Activated B cell treated with CpG ODN at 0.5 μM for 24 hours (primary cell): Measurements from ENCODE around the gene RPS6KA5. TPM values are rescaled to one million over a fixed set of nuclear protein-coding genes. Genes with fewer than 3 reads are reported as not detected.
"Not testable (repeated sequence)": the region's sequence is repeated elsewhere in the genome, so short reads cannot be mapped to it uniquely, and the experiment has no call there.

Experiments used
- ATAC-seq: fragments of 200-7000 bp; cut with Tn5 transposase; one replicate; pipeline ENCODE4 v1.10.0; 2021; ENCODE audit warnings: low read depth, mild to moderate bottlenecking, moderate library complexity
- CTCF ChIA-PET: fragments of 350-600 bp; sonication (Branson Sonifier 250); formaldehyde crosslinking; loops from one replicate; lab custom pipeline; 2021; ENCODE audit warnings: antibody characterized with exemption; lab: Charles Lee
- POLR2A ChIA-PET: fragments of 350-600 bp; sonication (Branson Sonifier 250); formaldehyde crosslinking; loops from one replicate; lab custom pipeline; 2021; ENCODE audit warnings: antibody characterized with exemption; lab: Charles Lee
- DNase-seq: peaks from one replicate; pipeline ENCODE4 v3.0.0; 2022
- H3K27ac Mint-ChIP-seq: one replicate; pipeline ENCODE4 v1.8.0; 2020; ENCODE audit warnings: mixed read lengths
- H3K27me3 Mint-ChIP-seq: one replicate; pipeline ENCODE4 v1.8.0; 2021; ENCODE audit warnings: mixed read lengths
- H3K36me3 Mint-ChIP-seq: one replicate; pipeline ENCODE4 v1.8.0; 2021; ENCODE audit warnings: low read depth, mixed read lengths
- H3K4me1 Mint-ChIP-seq: one replicate; pipeline ENCODE4 v1.8.0; 2021; ENCODE audit warnings: mixed read lengths
- H3K4me3 Mint-ChIP-seq: one replicate; pipeline ENCODE4 v1.8.0; 2020; ENCODE audit warnings: mild to moderate bottlenecking, mixed read lengths
- H3K9me3 Mint-ChIP-seq: one replicate; pipeline ENCODE4 v1.8.0; 2020; ENCODE audit warnings: mixed read lengths
- CTCF ChIP-seq: fragments of 200-600 bp; IDR thresholded peaks from one replicate; pipeline ENCODE4 v1.8.0; 2022; ENCODE audit warnings: antibody characterized with exemption, mild to moderate bottlenecking
- intact Hi-C: fragments of 100-400 bp; cut with micrococcal nuclease; formaldehyde crosslinking; loops from one replicate; pipeline ENCODE4 v1.15.1; 2024
- total RNA-seq: library from RNA; stranded (reverse); gene quantifications from 2 replicates; pipeline ENCODE4 v1.2.3, GENCODE V29; 2022

Gene RPS6KA5
- total RNA-seq, 1 donor from 2014 or later = 16.3 TPM

GRCh38 chr14:90866833-90867232 lies 193.6 kb downstream of the RPS6KA5 start:
- TF ChIP-seq CTCF = no peak
- no peak overlapping the region for H3K27ac Mint-ChIP-seq
- H3K36me3 Mint-ChIP-seq = peaks cover 21% of the 10 kb centered on the region
- no peak for DNase-seq
- no peaks in the 10 kb centered on the region for H3K4me1 Mint-ChIP-seq
- POLR2A ChIA-PET = no interaction called here
- no peak for ATAC-seq
- H3K27me3 Mint-ChIP-seq = no peaks in the 10 kb centered on the region
- intact Hi-C loops = no loop called here
- no peak overlapping the region for H3K4me3 Mint-ChIP-seq
- CTCF ChIA-PET = no interaction called here
- H3K9me3 Mint-ChIP-seq = no peaks in the 10 kb centered on the region

GRCh38 chr14:90864741-90865140 lies 195.7 kb downstream of the RPS6KA5 start:
- no peaks in the 10 kb centered on the region for H3K4me1 Mint-ChIP-seq
- POLR2A ChIA-PET = no interaction called here
- no peak for TF ChIP-seq CTCF
- no peak for DNase-seq
- no peaks in the 10 kb centered on the region for H3K27me3 Mint-ChIP-seq
- H3K36me3 Mint-ChIP-seq = peaks cover 16% of the 10 kb centered on the region
- intact Hi-C loops = no loop called here
- H3K4me3 Mint-ChIP-seq = no peak overlapping the region
- no peak overlapping the region for H3K27ac Mint-ChIP-seq
- H3K9me3 Mint-ChIP-seq = no peaks in the 10 kb centered on the region
- CTCF ChIA-PET = no interaction called here
- ATAC-seq = no peak

DNA sequence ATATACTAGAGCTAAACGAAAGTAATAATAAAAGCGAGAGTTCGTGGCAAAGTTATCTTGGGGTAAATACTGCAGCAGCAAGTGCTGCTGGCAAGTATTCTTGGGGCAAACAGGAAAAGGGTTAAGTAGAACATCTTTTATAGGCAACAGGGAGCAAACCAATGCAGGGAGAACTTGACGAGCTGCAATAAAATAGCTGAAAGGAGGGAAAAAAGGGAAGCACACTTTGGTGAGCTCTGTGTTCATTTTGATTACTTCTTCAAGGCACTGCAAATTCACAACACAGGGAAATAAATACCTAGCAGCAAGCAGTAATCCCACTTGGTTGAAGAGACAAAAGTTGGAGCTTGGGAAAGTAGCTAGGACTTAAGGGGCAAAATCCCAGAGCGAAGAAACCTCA lies 201.9 kb downstream of the RPS6KA5 start:
- Mint-ChIP-seq H3K4me1 (peaks cover 7% of the 10 kb centered on the region), H3K36me3 (no peaks in the 10 kb centered on the region), H3K9me3 (no peaks in the 10 kb centered on the region), H3K27ac (no peak overlapping the region), H3K4me3 (no peak overlapping the region), H3K27me3 (no peaks in the 10 kb centered on the region)
- CTCF ChIA-PET = interaction anchor here (0.9 kb wide), 1 partner anchor 315 kb away, joined by 3 read pairs; no protein-coding TSS in a partner anchor
- intact Hi-C loops = no loop called here
- TF ChIP-seq CTCF = no peak
- ATAC-seq (no peak), DNase-seq (no peak)
- POLR2A ChIA-PET = no interaction called here

GRCh38 chr14:90857866-90858265 lies 202.6 kb downstream of the RPS6KA5 start:
- TF ChIP-seq CTCF = no peak
- Mint-ChIP-seq H3K9me3 (no peaks in the 10 kb centered on the region), H3K36me3 (no peaks in the 10 kb centered on the region), H3K4me3 (no peak overlapping the region), H3K27me3 (no peaks in the 10 kb centered on the region), H3K27ac (no peak overlapping the region), H3K4me1 (peaks cover 7% of the 10 kb centered on the region)
- POLR2A ChIA-PET = no interaction called here
- DNase-seq (no peak), ATAC-seq (no peak)
- intact Hi-C loops = no loop called here
- CTCF ChIA-PET = interaction anchor here (0.9 kb wide), 1 partner anchor 315 kb away, joined by 3 read pairs; no protein-coding TSS in a partner anchor

DNA sequence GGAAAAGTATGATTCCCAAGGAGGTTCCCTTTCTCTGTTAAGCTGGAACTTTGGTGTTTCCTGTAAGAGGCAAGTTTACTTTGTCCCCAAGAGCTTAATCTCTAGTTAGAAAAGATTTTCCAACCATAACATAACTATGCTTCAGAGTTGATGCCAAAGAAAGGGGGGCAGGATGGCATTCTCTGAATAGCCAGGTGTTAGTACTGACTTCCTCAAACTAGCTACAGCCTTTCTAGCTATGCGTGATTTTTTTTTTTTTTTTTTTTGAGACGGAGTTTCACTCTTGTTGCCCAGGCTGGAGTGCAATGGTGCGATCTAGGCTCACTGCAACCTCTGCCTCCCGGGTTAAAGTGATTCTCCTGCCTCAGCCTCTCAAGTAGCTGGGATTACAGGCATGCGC lies 204.3 kb downstream of the RPS6KA5 start:
- ATAC-seq = peak; percentile 77
- H3K9me3 Mint-ChIP-seq, DNase-seq, CTCF ChIA-PET, H3K4me1 Mint-ChIP-seq, intact Hi-C loops, H3K27me3 Mint-ChIP-seq, H3K4me3 Mint-ChIP-seq, H3K27ac Mint-ChIP-seq, H3K36me3 Mint-ChIP-seq: not testable (repeated sequence)
- POLR2A ChIA-PET = interaction anchor here (0.6 kb wide), 1 partner anchor 30 kb away, joined by 3 read pairs; no protein-coding TSS in a partner anchor

DNA sequence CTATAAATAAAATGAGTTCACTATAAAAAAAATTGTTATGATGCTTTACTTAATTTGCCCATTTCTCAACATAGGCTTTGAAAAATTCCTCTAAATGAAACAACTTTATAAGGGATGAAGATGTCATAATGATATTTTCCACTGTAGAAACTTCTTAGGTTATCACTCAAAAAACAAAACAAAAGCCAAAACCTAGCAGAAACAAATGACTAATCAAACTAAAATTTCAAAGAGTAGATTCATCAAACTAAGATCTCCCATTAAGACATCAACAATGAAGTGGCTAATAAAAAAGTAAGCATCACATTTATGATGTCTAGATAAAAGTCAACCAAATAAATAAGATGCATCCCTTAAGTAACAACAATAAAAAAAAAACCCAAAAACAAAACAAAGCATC lies 207.3 kb downstream of the RPS6KA5 start:
- CTCF ChIA-PET = no interaction called here
- POLR2A ChIA-PET = no interaction called here
- no peak for DNase-seq
- Mint-ChIP-seq H3K27me3 (no peaks in the 10 kb centered on the region), H3K27ac (no peak overlapping the region), H3K36me3 (peaks cover 5% of the 10 kb centered on the region), H3K9me3 (no peaks in the 10 kb centered on the region), H3K4me1 (peaks cover 7% of the 10 kb centered on the region), H3K4me3 (no peak overlapping the region)
- no peak for TF ChIP-seq CTCF
- intact Hi-C loops = no loop called here
- no peak for ATAC-seq
